SK-N-SH treated with all-trans-retinoic acid at 6 μM for 48 hours (cell line): ENCODE measurements around the gene VTA1.

Experiments
- ARNTL ChIP-seq: fragments of 450-650 bp; formaldehyde crosslinking; IDR thresholded peaks from 2 replicates; pipeline ENCODE4 v1.5.0; 2020; ENCODE audit warnings: low read depth, mild to moderate bottlenecking, moderate library complexity, borderline replicate concordance
- GLIS3 ChIP-seq: fragments of 250-450 bp; sonication (Bioruptor Pico); IDR thresholded peaks from 2 replicates; pipeline ENCODE4 v1.5.0; 2020; ENCODE audit warnings: mild to moderate bottlenecking, moderate library complexity
- ISL1 ChIP-seq: fragments of 250-450 bp; sonication (Bioruptor Pico); IDR thresholded peaks from 2 replicates; pipeline ENCODE4 v2.1.2; 2022; ENCODE audit warnings: mild to moderate bottlenecking, moderate library complexity
- PATZ1 ChIP-seq: fragments of 250-450 bp; sonication (Bioruptor Pico); IDR thresholded peaks from 2 replicates; pipeline ENCODE4 v1.8.0; 2020; ENCODE audit warnings: mild to moderate bottlenecking, moderate library complexity, borderline replicate concordance
- POU6F1 ChIP-seq: fragments of 250-450 bp; sonication (Bioruptor Pico); IDR thresholded peaks from 2 replicates; pipeline ENCODE4 v1.8.0; 2021; ENCODE audit warnings: low read depth, mild to moderate bottlenecking, moderate library complexity, borderline replicate concordance
- PPARA ChIP-seq: fragments of 250-450 bp; sonication (Bioruptor Pico); IDR thresholded peaks from 2 replicates; pipeline ENCODE4 v1.5.0; 2020; ENCODE audit warnings: mild to moderate bottlenecking, borderline replicate concordance
- RARB ChIP-seq: fragments of 250-450 bp; sonication (Bioruptor Pico); IDR thresholded peaks from 2 replicates; pipeline ENCODE4 v1.8.0; 2021; ENCODE audit warnings: mild to moderate bottlenecking, moderate library complexity
- SNAI2 ChIP-seq: fragments of 250-450 bp; sonication (Bioruptor Pico); IDR thresholded peaks from 2 replicates; pipeline ENCODE4 v1.5.0; 2020; ENCODE audit warnings: mild to moderate bottlenecking, moderate library complexity
- TSHZ2 ChIP-seq: fragments of 250-450 bp; sonication (Bioruptor Pico); IDR thresholded peaks from 2 replicates; pipeline ENCODE4 v1.5.0; 2020; ENCODE audit warnings: mild to moderate bottlenecking, moderate library complexity
- ZC3H10 ChIP-seq: fragments of 250-450 bp; sonication (Bioruptor Pico); IDR thresholded peaks from 2 replicates; pipeline ENCODE4 v1.5.1; 2021; ENCODE audit warnings: mild to moderate bottlenecking, moderate library complexity
- ZFP3 ChIP-seq: fragments of 250-450 bp; sonication (Bioruptor Pico); IDR thresholded peaks from 2 replicates; pipeline ENCODE4 v1.5.0; 2020; ENCODE audit warnings: mild to moderate bottlenecking, moderate library complexity
- ZFP30 ChIP-seq: fragments of 450-650 bp; formaldehyde crosslinking; IDR thresholded peaks from 2 replicates; pipeline ENCODE4 v1.5.0; 2022; ENCODE audit warnings: mild to moderate bottlenecking, moderate library complexity
- ZNF565 ChIP-seq: fragments of 450-650 bp; formaldehyde crosslinking; conservative IDR thresholded peaks from 2 replicates; pipeline ENCODE4 v1.5.0; 2020; ENCODE audit warnings: low read depth, mild to moderate bottlenecking, moderate library complexity
- ZNF70 ChIP-seq: fragments of 450-650 bp; formaldehyde crosslinking; IDR thresholded peaks from 2 replicates; pipeline ENCODE4 v1.5.0; 2020; ENCODE audit warnings: mild to moderate bottlenecking, moderate library complexity

GRCh38 chr6:142152746-142153145 is 5.7 kb downstream of the VTA1 start:
- TF ChIP-seq SNAI2 (no peak), TSHZ2 (CRISPR knock-in tag) (no peak), ZNF565 (CRISPR knock-in tag) (no peak), ARNTL (CRISPR knock-in tag) (no peak), RARB (no peak), PATZ1 (no peak), ZFP3 (CRISPR knock-in tag) (no peak), ISL1 (no peak), ZC3H10 (CRISPR knock-in tag) (no peak), POU6F1 (CRISPR knock-in tag) (no peak), ZFP30 (no peak), PPARA (CRISPR knock-in tag) (no peak), GLIS3 (no peak), ZNF70 (CRISPR knock-in tag) (no peak)
